NOMO-1 (cell line): ENCODE measurements around the gene SFT2D1.

Experiments
- DNase-seq, 2 experiments: peaks; one replicate each; lab custom pipeline; 2025; ENCODE audit not compliant: unreplicated experiment in 2 of 2; lab: John Stamatoyannopoulos, UW

Gene SFT2D1

DNA sequence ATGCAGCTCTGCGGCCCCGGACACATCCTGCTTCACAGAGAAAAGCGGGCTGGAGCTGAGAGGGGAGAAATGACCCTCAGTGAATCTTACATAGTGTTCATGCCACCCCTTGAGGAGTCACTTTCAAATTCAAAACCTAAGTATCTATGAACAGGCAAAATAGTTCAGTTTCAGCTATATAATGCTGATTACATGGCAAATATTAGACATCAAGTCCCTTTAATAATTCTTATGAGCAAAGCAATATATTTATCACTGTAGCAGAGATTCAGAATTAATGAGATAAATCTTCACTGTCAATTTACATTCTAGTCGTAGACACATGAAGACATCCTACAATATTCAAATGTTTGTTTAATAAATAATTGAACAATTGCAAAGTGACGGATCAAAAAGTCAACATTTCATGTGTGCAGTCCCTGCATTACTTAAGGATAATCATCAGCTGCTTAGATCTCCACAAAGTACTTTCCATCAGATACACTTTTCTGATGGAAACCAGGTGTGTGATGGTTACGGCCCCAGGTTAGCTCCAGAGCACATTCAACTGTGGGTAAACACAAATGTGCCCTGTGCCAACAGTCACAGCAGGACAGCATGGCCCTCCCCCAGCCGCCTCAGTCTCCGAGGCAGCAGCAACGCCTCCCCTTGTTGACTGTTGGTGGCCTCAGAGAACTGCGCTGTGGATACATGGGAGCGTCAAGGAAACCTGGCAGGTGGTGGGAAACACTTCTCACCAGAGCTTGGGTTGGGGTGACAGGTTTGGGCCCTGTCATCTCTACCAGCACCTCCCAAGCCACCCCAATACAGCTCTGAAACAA lies 33.4 kb downstream of the SFT2D1 start:
- DNase-seq, result no peak

DNA sequence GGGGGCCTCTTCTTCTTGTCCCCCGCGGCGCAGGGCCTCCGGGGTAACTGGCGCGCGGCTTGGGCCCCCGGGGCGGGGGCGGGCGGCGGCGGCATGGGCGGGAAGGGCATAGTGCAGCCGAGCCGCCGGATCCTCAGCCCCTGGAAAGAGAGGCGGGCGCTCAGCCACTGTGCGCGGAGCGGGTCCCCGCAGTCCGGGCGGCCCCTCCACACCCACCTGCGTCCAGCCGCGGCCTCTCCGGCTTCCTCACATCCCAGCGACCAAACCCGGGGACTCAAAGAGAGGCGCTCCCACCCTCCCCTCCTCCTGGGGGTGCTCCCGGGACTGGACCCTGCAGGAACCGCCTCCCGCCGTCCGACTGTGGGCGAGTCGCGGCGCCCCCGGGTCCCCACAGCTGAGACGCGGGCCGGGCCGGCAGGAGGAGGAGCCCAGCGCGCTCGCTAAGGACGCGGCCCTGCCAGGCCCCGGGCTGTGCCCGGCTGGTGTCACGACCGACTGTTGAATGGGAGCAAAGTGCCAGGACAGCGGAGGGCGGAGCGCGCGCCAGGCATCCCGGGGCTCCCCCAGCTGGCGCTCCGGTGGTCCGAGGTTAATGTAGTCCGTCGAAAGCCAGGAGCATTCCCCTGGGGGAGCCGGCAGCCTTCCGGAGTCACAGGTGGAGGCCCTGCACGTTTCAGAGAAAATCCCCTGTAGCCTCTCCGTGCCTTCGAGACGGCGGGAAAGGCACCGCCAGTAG lies 34.1 kb downstream of the SFT2D1 start, which contains the start of gene PRR18:
Gene PRR18, minus strand, starts transcription at position 360 of the 736 bp plus-strand sequence. Its CDS starts 250 bp downstream, at position 110.
- no peak for DNase-seq

DNA sequence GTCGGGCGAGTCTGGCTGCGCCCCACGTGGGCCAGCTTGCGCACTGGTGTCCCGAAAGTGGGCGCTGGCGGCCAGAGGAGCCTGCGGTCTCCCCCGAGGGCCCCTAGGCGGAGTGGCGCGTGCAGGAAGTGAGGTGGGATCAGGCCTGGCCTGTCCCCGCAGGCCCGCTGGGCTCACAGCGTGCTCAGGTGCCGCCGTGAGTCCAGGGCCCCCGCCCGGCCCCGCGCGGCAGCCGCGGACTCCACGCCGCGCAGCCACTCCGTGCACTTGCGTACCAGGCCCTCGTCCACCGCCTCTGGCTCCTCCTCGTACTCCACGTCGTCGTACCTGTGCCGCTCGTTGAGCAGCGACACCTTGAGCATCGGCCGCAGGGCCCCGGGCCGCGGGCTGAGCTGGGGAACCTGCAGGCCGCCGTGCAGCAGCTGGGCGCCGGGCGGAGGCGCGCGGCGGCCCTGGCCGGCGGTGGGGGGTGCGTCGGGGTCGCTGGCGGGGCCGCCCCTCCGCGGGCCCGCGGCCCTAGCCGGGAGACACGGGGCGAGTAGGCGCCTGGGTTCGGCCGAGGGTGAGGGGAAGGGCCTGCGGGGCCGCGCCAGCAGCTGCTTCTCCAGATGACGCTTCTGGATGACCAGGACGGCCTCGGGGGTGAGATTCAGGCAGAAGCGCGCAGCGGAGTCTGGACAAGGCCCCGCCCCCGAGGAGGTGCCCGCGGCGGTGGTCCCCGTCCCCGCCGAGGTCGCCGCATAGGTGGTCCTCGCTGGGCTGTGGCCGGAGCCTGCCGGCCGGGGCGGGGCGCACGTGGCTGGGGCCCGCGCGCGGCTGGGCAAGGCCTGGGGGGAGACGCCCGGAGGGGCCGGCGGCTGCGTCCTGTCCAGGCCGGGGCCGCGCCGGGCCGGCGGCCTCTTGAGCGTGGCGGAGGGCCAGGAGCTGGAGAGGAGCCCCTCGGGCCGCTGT lies 35.0 kb downstream of the SFT2D1 start:
- no peak for DNase-seq

DNA sequence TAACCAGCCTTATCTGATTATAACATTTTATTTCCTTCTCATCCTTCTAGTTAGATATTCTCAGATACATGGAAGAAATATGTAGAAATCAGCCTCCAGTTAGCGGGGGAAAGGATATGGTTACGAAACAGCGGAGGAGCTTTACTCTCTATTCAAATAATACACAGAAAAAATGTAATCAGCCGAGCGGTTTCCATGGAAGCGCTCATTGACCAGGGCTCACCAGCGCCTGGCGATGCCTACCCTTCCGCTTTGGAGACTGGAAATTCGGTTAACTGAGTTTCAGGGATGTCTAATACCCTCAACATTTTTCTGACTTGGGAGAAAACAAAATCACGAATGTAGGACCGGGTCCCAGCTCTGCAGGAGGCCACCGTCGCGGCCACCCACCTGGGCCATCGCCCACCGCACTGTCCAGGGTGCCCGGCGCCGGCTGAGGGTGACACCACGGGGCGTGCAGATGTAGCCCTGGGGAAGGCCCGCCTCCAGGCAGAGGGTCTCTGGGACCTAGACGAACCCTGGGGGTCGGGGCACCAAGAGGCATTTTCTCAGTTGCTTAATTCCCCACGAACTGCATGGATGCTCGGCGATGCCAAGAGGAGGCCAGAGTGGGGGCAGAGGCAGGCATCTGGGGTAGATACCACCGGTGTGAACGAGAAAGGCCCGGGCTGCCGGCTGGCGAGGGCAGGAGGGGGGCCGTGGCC lies 35.8 kb downstream of the SFT2D1 start:
- no peak for DNase-seq

DNA sequence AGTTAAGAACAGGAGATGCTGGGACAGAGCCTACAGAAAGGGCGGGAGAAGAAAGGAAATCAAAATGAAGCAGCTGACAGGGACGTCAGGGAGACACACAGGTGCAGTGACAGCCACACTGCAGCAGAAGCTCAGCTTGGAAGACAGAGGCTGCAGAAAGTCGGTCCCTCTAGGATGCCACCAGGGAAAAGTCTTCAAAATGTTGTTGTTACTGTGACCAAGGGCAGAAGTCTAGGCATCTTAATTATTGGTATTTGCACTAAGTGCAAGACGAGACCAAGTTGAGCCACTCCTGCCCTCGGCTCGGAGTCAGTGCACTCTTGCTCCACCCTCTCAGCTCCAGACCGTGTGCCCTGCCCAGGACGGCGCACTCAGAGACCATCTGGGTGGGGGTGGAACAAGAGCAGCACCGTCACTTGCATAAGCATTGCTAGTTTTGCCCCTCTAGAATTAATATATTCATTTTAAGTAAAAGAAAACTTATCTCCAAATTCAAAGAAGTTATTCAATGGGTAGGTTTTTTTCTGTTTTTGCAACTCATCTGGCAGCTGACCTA lies 36.7 kb downstream of the SFT2D1 start:
- no peak for DNase-seq

DNA sequence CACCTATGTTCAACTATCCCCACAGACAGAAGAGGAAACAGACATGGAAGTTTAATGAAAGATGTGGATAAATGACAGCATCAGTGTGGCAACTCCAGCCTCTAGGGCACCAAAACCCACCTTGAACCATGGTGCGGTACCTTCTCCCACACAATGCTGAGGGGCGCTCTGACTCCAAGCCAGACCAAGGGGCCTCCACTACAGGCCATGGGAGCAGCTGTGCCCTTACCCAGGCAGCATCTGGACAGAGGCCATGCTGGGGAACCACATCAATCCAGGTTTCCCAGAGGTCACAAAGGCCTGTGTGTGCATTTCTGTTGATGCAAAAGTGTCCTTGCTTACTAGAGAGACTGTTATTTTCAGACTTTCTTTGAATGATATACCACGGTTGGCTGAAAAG lies 38.2 kb downstream of the SFT2D1 start:
- no peak for DNase-seq

DNA sequence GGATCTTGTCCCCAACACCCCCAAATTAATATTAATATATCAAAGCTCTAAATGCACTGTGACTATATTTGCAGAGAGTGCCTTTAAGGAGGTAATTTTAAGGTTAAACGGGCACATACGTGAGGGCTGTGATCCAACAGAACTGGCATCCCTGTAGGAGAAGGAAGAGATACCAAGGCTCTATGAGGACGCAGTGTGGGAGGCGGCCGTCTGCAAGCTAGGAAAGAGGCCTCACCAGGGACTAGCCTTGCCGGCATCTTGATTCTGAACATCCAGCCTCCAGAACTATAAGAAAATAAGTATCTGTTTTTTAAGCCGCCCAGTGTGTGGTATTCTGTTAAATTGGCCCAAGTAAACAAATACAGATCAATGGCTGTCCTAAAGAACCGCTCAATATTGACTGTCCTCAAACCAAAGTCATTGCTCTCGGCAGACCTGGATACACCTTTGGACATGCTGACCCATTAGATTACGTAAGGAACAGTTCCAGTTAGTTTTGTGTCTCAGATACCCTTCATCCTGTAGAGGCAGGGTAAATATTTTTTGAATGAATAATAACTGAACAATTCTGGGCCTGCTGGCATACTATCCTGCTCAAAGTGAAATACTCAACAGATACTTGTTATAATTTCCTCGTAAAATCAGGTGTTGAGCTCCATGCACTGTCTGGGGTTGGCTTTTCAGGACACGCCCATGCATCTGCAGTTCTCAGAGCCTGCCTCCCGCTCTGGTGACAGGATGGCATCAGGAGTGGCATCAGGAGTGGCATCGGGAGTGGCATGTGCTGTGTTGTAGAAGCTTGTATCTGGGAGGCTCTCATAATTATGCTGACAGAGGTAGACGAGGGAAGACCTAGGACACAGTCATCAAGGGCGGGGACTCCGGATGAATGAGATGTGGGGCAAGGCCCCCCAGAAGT lies 40.5 kb downstream of the SFT2D1 start:
- no peak for DNase-seq

DNA sequence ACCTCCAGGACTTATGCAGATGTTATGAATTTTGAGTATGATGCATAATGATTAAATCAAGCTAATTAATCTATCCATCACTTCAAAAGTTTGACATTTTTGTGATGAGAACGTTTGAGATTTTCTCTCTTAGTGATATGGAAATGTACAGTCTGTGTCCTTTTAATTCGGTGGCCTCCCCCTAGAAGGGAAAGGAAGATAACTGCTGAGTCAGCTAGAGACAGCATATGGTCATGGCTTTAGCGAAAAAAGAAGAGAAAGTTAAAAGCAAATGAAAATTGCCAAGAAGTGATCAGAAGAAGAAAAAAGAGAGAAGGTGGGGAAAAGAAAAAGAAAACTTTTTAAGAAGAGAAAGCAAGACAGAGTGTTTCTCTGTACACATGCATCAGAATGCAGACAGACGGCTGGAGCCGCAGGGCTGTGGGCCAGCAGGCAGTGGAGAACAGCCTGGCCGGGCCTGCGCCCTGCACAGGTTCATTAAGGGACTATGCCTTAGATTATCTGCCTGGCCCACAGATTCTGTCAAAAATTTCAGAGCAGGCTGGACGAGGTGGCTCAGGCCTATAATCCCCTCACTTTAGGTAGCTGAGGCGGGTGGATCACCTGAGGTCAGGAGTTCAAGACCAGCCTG lies 41.9 kb downstream of the SFT2D1 start:
- no peak for DNase-seq

DNA sequence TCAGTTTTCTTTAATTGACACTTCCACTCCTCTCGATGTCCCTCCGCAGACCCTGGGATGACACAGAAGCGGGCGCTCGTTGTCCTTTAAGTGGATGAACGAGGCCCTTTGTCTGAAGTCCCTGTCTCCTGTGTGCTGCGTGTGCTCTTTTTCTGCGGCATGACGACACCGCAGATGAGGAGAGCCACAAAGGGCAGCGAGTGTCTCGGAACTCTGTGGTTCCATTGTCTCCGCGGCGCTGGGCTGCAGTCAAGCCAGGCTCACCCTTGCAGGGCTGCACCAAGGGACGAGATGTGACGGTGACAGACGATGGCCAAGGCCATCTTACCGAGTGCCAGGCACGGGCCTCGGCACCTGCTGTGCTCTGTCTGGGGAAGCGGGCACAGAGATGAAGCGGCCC lies 44.7 kb downstream of the SFT2D1 start:
- no peak for DNase-seq

DNA sequence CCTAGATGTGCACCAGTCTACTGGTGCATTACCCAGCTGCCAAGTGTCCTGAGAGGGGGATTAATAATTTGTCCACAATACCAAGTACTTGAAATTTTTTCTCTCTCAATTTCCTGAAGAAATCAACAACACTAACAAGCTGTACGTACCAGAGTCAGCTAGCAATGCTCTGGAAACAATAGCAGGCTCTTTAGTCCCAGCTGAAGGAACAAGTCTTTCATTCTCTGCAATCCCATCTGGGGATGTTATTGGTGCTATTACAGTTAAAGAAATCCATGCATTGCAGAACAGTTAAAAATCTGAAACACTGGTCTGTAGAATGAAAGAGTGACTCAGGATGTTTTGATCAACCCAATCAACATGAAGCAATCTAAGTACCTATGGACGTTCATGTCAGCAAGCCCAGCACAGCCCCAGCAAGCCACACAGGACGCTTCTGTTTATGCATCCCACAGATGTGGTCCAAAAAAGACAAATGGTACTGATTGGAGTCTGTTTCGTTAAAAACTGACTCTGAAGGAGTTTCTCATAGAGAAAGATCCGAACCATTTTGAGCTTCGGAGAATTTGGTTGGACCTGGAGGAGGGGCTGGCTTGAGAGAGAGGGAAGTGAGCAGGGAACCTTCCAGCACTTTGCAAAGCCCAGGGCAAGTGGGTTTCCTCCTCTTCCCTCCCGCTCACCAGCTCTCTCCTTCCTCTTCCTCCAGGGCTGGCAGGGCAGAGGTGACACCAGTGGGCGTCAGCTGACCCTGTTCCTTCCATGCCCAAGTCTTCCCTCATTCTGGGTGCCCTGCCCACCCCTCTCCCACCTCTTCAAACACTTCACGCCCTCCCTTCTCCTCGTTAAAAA lies 46.1 kb downstream of the SFT2D1 start:
- DNase-seq, result no peak

DNA sequence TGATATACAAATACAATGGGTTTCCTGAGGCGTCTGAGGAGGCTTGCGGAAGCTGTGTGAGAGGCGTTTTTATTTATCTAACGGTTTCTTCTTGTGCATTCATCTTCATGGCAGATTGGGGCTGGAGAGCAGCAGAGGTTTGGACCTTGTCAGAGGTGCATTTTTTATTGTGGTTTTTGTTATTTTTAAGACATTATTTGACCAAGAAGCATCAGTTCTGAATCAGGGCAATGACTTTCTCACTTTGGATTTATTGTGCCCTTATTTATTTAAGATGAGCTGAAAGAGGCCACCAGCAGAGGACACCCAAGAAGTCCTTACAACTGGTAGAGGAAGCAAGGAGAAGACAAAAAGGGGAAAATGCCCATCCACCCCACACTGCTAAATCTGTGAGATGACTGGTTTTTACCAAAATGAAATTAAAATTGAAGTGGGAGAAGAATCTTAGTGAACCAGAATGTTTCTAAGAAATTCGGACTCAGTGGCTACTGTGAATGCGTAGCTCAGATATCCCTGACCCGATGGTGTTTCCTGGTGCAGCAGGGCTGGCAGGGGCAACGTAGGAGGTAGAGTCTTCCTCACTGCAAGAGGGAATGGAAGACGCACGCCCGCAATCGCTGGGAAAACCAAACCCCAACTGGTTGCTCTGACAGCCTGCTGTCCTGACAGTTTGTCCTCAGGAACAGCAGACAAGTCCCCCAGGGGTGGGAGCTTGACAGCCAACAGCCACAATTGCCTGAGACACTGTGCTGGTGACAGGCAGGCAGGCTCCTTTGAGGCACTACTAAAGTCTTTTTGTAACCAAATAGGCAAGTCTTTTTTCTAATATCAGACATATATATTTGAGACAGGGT lies 48.4 kb downstream of the SFT2D1 start:
- DNase-seq, result no peak

DNA sequence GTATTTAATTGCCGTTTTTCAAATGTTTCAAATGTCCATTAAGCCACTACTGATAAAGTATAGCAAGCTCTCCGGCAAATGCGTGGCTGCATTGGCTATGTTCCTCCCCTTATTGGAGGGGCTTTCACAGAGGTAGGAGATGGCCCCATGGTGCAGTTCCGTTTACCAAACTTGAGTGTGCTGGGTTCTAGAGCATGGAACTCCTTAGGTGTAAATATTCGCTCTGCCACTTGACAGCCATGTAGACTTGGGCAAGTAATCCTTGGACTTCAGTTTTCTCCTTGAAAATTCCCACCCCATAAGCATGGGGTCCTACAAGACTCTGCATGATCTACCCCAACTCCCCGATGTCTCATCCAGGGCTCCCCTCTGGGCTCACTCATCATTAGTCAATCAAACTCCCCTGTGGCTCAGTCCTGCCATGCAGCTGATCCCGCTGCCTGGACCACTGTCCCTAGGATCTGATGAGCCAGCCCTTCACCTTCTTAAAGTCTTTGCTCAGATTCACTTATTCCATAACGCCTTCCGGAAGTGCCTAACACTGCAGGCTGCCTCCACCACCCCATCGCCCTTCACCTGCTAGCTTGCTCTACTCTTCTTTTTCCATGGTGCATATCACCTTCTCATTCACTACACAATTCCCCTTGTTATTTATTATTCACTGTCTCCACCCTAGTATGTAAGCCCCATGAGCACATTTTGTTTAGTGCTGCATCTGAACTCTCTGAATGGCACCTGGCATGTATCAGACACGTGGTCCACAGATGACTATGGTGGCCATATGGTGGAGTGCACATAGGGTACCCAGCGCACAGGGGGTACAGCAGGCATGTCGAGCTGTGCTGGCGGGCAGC lies 52.9 kb downstream of the SFT2D1 start:
- DNase-seq, result no peak

DNA sequence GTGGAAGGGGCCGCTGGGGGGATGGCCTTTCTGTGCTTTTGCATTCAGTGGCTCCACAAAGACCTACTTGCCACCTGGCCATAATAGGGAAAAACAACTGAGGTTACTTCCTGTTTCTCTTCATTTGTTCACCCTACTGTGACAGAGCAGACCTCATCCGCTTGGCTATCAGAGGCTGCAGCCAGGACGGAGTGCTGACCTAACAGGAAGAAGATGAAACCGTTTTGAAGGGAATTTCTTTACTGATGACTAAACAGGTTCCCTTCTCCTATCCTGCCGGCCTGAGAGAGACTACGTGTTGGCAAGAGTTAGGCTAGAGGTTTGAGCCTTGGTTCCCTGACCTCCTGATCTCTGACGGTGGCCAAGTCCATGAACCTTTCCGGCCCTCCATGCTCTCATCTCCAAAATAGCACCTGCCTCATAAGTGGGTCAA lies 55.5 kb downstream of the SFT2D1 start:
- DNase-seq, result peak in 1 of 2 experiments; percentile 30

DNA sequence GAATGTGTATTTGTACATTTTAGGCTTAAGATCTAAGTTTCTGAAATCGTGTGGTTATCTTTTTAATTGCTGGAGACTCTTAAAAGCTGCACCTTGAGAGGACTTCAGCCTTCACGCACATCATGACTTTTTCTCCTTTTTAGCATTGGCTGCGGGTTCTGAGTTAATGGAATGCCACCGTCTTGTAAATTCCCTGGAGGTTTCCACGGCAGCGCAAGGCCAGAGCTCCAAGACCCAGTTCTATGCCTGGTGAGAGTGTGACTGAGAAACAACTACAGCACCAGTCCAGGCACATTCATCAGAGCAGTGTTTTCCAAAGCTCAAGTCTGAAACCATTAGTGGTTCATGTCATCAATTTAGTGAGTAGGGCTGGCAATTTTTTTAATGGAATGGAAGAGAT lies 57.1 kb downstream of the SFT2D1 start:
- no peak for DNase-seq

DNA sequence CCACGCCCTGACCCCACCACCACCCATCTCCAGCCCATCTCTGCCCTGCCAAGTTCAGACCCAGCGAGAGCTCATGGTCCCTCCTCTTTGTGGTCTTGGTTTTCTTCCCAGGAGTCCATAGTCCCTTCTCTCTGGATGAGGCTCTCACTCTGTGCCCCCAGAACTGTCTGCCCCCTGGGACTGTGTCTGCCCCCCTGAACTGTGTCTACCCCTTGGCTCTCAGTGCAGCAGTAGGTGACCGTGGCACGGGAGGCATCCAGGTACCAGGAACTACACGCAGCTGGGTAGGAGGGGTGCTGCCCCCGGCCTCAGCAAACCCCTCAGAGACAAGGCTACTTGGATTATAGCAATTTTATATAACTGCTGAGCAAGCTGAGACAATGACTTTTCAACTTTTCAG lies 57.7 kb downstream of the SFT2D1 start:
- DNase-seq, result no peak
